Mucosa of descending colon (tissue), 3 donors: Measurements from ENCODE around the gene SLC15A3. TPM values are rescaled to one million over a fixed set of nuclear protein-coding genes. Genes with fewer than 3 reads are reported as not detected.

ENCODE experiments used
- ATAC-seq: fragments of 200-7000 bp; cut with Tn5 transposase; one replicate; pipeline ENCODE4 v1.9.1; 2020; ENCODE audit warnings: mild to moderate bottlenecking, moderate library complexity
- DNase-seq, 3 donors: peaks; one replicate each; pipeline ENCODE4 v3.0.0-alpha.2; 2020
- H3K36me3 ChIP-seq: fragments of 200-600 bp; one replicate; pipeline ENCODE4 v1.8.0; 2021; ENCODE audit warnings: low read depth, mild to moderate bottlenecking
- H3K4me1 ChIP-seq: fragments of 200-600 bp; one replicate; pipeline ENCODE4 v1.8.0; 2021; ENCODE audit warnings: low read depth, mild to moderate bottlenecking
- H3K4me3 ChIP-seq: fragments of 200-600 bp; one replicate; pipeline ENCODE4 v1.8.0; 2021; ENCODE audit warnings: mild to moderate bottlenecking
- H3K9me3 ChIP-seq: fragments of 200-600 bp; one replicate; pipeline ENCODE4 v1.8.0; 2021; ENCODE audit warnings: mild to moderate bottlenecking
- CTCF ChIP-seq: fragments of 200-600 bp; IDR thresholded peaks from one replicate; pipeline ENCODE4 v1.8.0; 2022; ENCODE audit warnings: antibody characterized with exemption, mild to moderate bottlenecking
- intact Hi-C, 2 donors: fragments of 100-400 bp; cut with DNase I in 1 of 2; cut with micrococcal nuclease in 1 of 2; formaldehyde crosslinking; loops; one replicate each; pipeline versions ENCODE4 v1.11.0 to v1.11.1; 2022; cut with DNase I, micrococcal nuclease
- total RNA-seq, 3 donors: library from RNA; stranded (reverse); fragmentation: NEBNext Ultra II Directional in 2 of 3; extraction: Animal tissue kit (Norgen Biotek cat#: 25700) in 2 of 3; gene quantifications; one replicate each; pipeline versions ENCODE4 v1.2.1 to v1.2.4, GENCODE V29; 2021 to 2023
- donor health status: DM: no; HTN: no; CAD: no; lungs with moderate emphysema.
- donor health status: DM: no; HTN: no; CAD: no.
- donor health status: DM: no; HTN: yes; CAD: no.

SLC15A3 gene
- total RNA-seq, 3 donors from 2014 or later, result 6.2 to 36.8 (median 18.4) TPM

- DNase-seq, result peak in 1 of 3 donors; percentile 44
- no peak for TF ChIP-seq CTCF
These were observed 30.2 kb upstream of the SLC15A3 start for GRCh38 chr11:60982184-60982583.

GRCh38 chr11:60981515-60981914 is 29.5 kb upstream of the SLC15A3 start:
- no peak for TF ChIP-seq CTCF
- Histone ChIP-seq H3K9me3 (no peaks in the 10 kb centered on the region), H3K36me3 (no peaks in the 10 kb centered on the region), H3K4me3 (no peak overlapping the region), H3K4me1 (no peaks in the 10 kb centered on the region)
- no peak for ATAC-seq
- DNase-seq, result peak in 1 of 3 donors; percentile 48
- intact Hi-C loops, result no loop called here

More at GRCh38 chr11:60982184-60982583, 30.2 kb upstream of the SLC15A3 start:
- H3K9me3 ChIP-seq, result no peaks in the 10 kb centered on the region
- H3K4me1 ChIP-seq, result no peaks in the 10 kb centered on the region
- peak; percentile 13 for ATAC-seq
- no peaks in the 10 kb centered on the region for H3K36me3 ChIP-seq
- H3K4me3 ChIP-seq, result no peak overlapping the region
- intact Hi-C loops, result no loop called here

- no peak for TF ChIP-seq CTCF
- intact Hi-C loops, result no loop called here
- Histone ChIP-seq H3K36me3 (no peaks in the 10 kb centered on the region), H3K4me3 (no peak overlapping the region), H3K9me3 (no peaks in the 10 kb centered on the region), H3K4me1 (no peaks in the 10 kb centered on the region)
- ATAC-seq (peak; percentile 36), DNase-seq (no peak)
These were observed 26.8 kb upstream of the SLC15A3 start for GRCh38 chr11:60978546-60979380.

GRCh38 chr11:60977836-60978235 is 25.9 kb upstream of the SLC15A3 start:
- DNase-seq (no peak), ATAC-seq (no peak)
- Histone ChIP-seq H3K4me1 (no peaks in the 10 kb centered on the region), H3K4me3 (no peak overlapping the region), H3K36me3 (no peaks in the 10 kb centered on the region), H3K9me3 (no peaks in the 10 kb centered on the region)
- TF ChIP-seq CTCF, result no peak
- intact Hi-C loops, result no loop called here

GRCh38 chr11:60977224-60977623 is 25.2 kb upstream of the SLC15A3 start:
- no peaks in the 10 kb centered on the region for H3K4me1 ChIP-seq
- H3K9me3 ChIP-seq, result no peaks in the 10 kb centered on the region
- TF ChIP-seq CTCF, result no peak
- no peak for ATAC-seq
- peak in 1 of 3 donors; percentile 38 for DNase-seq
- H3K36me3 ChIP-seq, result no peaks in the 10 kb centered on the region
- H3K4me3 ChIP-seq, result no peak overlapping the region
- intact Hi-C loops, result no loop called here
